ENCODE data around the gene CBR1. TPM values are rescaled to one million over a fixed set of nuclear protein-coding genes. Genes with fewer than 3 reads are reported as not detected.

Gene CBR1
- total RNA-seq (2022; extraction: Qiagen RNA extraction; ENCODE audit: low read depth), result 147 to 185 TPM (median 174 TPM) in 5 replicates

DNA sequence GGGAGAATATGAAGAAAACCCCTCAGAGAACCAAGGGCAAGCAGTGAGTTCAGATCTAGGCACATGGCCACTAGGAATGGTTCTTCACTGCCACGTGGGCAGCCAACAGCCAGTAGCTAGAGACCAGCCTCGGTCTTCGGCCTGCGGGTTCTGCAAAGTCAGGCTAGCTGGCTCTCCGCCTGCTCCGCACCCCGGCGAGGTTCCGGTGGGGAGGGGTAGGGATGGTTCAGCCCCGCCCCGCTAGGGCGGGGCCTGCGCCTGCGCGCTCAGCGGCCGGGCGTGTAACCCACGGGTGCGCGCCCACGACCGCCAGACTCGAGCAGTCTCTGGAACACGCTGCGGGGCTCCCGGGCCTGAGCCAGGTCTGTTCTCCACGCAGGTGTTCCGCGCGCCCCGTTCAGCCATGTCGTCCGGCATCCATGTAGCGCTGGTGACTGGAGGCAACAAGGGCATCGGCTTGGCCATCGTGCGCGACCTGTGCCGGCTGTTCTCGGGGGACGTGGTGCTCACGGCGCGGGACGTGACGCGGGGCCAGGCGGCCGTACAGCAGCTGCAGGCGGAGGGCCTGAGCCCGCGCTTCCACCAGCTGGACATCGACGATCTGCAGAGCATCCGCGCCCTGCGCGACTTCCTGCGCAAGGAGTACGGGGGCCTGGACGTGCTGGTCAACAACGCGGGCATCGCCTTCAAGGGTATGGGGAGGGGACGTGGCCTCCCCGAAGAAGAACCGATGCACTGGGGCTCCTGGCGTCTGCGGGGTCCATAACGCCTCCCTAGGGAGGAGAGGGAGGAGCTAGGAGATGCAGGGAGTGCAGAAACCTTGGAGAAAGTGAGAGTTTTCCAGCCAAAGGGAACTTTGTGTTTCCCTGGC lies at the start of gene CBR1:
Gene CBR1, plus strand, starts transcription at position 312 of the 871 bp plus-strand sequence. Its CDS starts 92 bp downstream, at position 404.

DNA sequence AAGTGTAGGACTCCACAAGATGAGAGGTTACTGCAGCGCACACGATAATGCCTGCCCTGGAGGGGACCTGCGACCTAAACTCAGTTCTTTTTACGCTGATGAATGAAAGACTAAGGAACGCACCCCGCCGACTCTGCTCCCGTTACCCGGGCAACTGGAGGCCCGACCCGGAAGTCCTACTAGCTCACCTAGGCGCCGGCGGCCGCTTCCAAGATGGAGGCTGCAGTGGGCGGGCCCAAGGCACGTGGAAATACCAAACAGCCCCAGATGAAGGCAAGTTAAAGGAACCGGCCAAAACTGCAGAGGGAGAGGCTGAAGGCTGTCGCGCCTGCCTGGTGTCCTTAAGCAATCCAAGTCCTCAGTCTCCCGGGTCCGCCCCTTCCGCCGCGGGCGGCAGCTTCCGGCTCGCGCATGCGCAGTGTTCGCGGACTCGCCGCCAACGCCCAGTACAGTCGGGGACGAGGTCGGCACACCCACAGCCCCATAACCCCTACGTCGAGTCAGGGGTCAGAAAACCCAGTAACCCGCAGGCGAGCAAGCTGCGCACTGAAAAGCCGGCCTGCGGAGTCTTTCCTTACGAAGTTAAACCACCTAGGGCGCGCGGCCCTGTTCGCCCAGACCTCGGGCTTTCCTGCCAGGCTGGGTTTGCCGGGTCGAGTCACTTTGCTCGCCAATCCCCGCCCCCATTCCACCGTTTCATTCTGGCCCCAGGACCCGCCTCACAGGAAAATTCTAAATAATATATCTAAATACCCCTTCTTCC lies 9.5 kb upstream of the CBR1 start, which contains the start of gene SETD4:
Gene SETD4, minus strand, starts transcription at position 368 of the 763 bp plus-strand sequence. CDS start 1,638 bp downstream, outside the sequence.

Other genes with a start within 250 kb of the CBR1 start
- gene SETD4, start 9.5 kb upstream of the CBR1 start, total RNA-seq (2022; extraction: Qiagen RNA extraction; ENCODE audit: low read depth), result 9.8 to 12.3 TPM (median 11.4 TPM) in 5 replicates
- gene CBR3, start 65.1 kb downstream of the CBR1 start, total RNA-seq (2022; extraction: Qiagen RNA extraction; ENCODE audit: low read depth), result 12.3 to 16.7 TPM (median 14.1 TPM) in 5 replicates
- 3.5 to 5.9 TPM (median 5.3 TPM) in 5 replicates for gene DOP1B, start 86.8 kb downstream of the CBR1 start, total RNA-seq (2022; extraction: Qiagen RNA extraction; ENCODE audit: low read depth)

All from A549 treated with DMSO at 1 μM for 4 hours (cell line).